ENCODE data around the gene CBL. TPM values are rescaled to one million over a fixed set of nuclear protein-coding genes. Genes with fewer than 3 reads are reported as not detected.

The CBL gene
- total RNA-seq, 1 experiment from 2014 or later: 12.0 TPM

- DNase-seq (ENCODE audit: low read depth): no peak
Measured at GRCh38 chr11:119266517-119267255, 60.5 kb downstream of the CBL start.

- no peak for DNase-seq (ENCODE audit: low read depth)
Measured at GRCh38 chr11:119267645-119268044, 61.5 kb downstream of the CBL start.

- no peak for DNase-seq (ENCODE audit: low read depth)
Measured at GRCh38 chr11:119273721-119274120, 67.6 kb downstream of the CBL start.

- DNase-seq (ENCODE audit: low read depth): no peak
Measured at GRCh38 chr11:119277660-119278059, 71.5 kb downstream of the CBL start.

GRCh38 chr11:119282495-119282894, 76.4 kb downstream of the CBL start:
- DNase-seq (ENCODE audit: low read depth): no peak

- peak; percentile 58 for DNase-seq (ENCODE audit: low read depth)
Measured at GRCh38 chr11:119284344-119285157, 78.4 kb downstream of the CBL start.

- DNase-seq (ENCODE audit: low read depth): no peak
Measured at GRCh38 chr11:119285431-119285830, 79.3 kb downstream of the CBL start.

- DNase-seq (ENCODE audit: low read depth): no peak
Measured at GRCh38 chr11:119288219-119288618, 82.1 kb downstream of the CBL start.

- no peak for DNase-seq (ENCODE audit: low read depth)
Measured at GRCh38 chr11:119290894-119291497, 84.9 kb downstream of the CBL start.

GRCh38 chr11:119293461-119293860, 87.3 kb downstream of the CBL start:
- no peak for DNase-seq (ENCODE audit: low read depth)

- DNase-seq (ENCODE audit: low read depth): peak; percentile 44
Measured at GRCh38 chr11:119295178-119295577, 89.0 kb downstream of the CBL start.

- DNase-seq (ENCODE audit: low read depth): no peak
Measured at GRCh38 chr11:119297938-119298337, 91.8 kb downstream of the CBL start.

- no peak for DNase-seq (ENCODE audit: low read depth)
Measured at GRCh38 chr11:119298726-119299125, 92.6 kb downstream of the CBL start.

GRCh38 chr11:119299416-119299815, 93.3 kb downstream of the CBL start:
- DNase-seq (ENCODE audit: low read depth): no peak

- no peak for DNase-seq (ENCODE audit: low read depth)
Measured at GRCh38 chr11:119300198-119300964, 94.2 kb downstream of the CBL start.

GRCh38 chr11:119303227-119303718, 97.1 kb downstream of the CBL start:
- no peak for DNase-seq (ENCODE audit: low read depth)

GRCh38 chr11:119305556-119306372, 99.6 kb downstream of the CBL start:
- no peak for DNase-seq (ENCODE audit: low read depth)

- DNase-seq (ENCODE audit: low read depth): peak; percentile 32
Measured at GRCh38 chr11:119306373-119306890, 100.3 kb downstream of the CBL start.

GRCh38 chr11:119307219-119307618, 101.1 kb downstream of the CBL start:
- DNase-seq (ENCODE audit: low read depth): no peak

- no peak for DNase-seq (ENCODE audit: low read depth)
Measured at GRCh38 chr11:119307974-119308373, 101.8 kb downstream of the CBL start.
